Keratinocyte (primary cell): ENCODE results near the gene ZBTB7A. TPM values are rescaled to one million over a fixed set of nuclear protein-coding genes. Genes with fewer than 3 reads are reported as not detected.

ENCODE experiments used
- DNase-seq: peaks from one replicate; pipeline ENCODE4 v3.0.0-alpha.2; 2011; ENCODE audit warnings: low read depth, missing footprints, low spot score
- FAIRE-seq: peaks from 2 replicates; lab custom pipeline; 2011; peaks lifted over from hg19 to GRCh38; lab: Jason Lieb, UNC
- H2AFZ ChIP-seq: 2 replicates; pipeline ENCODE4 v1.6.0; 2012; ENCODE audit warnings: low read length, control low read depth, inconsistent platforms; ENCODE audit not compliant: control insufficient read depth
- H3K27ac ChIP-seq: 2 replicates; pipeline ENCODE4 v1.5.1; 2011; ENCODE audit warnings: low read length; ENCODE audit not compliant: control insufficient read depth, insufficient read depth
- H3K27me3 ChIP-seq: 3 replicates; pipeline ENCODE4 v1.6.0; 2011; ENCODE audit warnings: low read length; ENCODE audit not compliant: control insufficient read depth, insufficient read depth; ENCODE audit errors: extremely low read depth
- H3K36me3 ChIP-seq, 2 experiments: 2 replicates in 1 of 2; 3 replicates in 1 of 2; pipeline ENCODE4 v1.5.1; 2011; ENCODE audit warnings: low read length in 2 of 2, mild to moderate bottlenecking in 1 of 2; ENCODE audit not compliant: control insufficient read depth in 2 of 2, insufficient read depth in 2 of 2; ENCODE audit errors: extremely low read depth in 1 of 2
- H3K4me1 ChIP-seq: 3 replicates; pipeline ENCODE4 v1.5.1; 2011; ENCODE audit warnings: low read length; ENCODE audit not compliant: control insufficient read depth, insufficient read depth; ENCODE audit errors: extremely low read depth
- H3K4me2 ChIP-seq: 3 replicates; pipeline ENCODE4 v1.6.0; 2011; ENCODE audit warnings: low read depth, low read length; ENCODE audit not compliant: control insufficient read depth, insufficient read depth; ENCODE audit errors: extremely low read depth
- H3K4me3 ChIP-seq, 3 experiments: fragments of 200-600 bp in 1 of 3; sonication (generic) in 1 of 3; 2 replicates in 2 of 3; 3 replicates in 1 of 3; pipeline ENCODE4 v1.5.1; 2011 to 2016; ENCODE audit warnings: low read length in 3 of 3, mild to moderate bottlenecking in 3 of 3, control low read depth in 2 of 3, inconsistent platforms in 1 of 3, low read depth in 1 of 3, mixed read lengths in 1 of 3, mixed run types in 1 of 3, moderate library complexity in 1 of 3; ENCODE audit not compliant: control insufficient read depth in 2 of 3, insufficient read depth in 2 of 3; ENCODE audit errors: extremely low read depth in 1 of 3
- H3K79me2 ChIP-seq: 2 replicates; pipeline ENCODE4 v1.6.0; 2012; ENCODE audit warnings: low read length; ENCODE audit not compliant: control insufficient read depth, insufficient read depth
- H3K9ac ChIP-seq: 3 replicates; pipeline ENCODE4 v1.6.0; 2011; ENCODE audit warnings: low read length; ENCODE audit not compliant: control insufficient read depth, insufficient read depth; ENCODE audit errors: extremely low read depth
- H3K9me1 ChIP-seq: 3 replicates; pipeline ENCODE4 v1.6.0; 2011; ENCODE audit warnings: low read length; ENCODE audit not compliant: control insufficient read depth, insufficient read depth; ENCODE audit errors: extremely low read depth
- H3K9me3 ChIP-seq: 2 replicates; pipeline ENCODE4 v1.5.1; 2012; ENCODE audit warnings: low read depth, low read length; ENCODE audit not compliant: control insufficient read depth
- H4K20me1 ChIP-seq: 3 replicates; pipeline ENCODE4 v1.6.0; 2011; ENCODE audit warnings: low read length; ENCODE audit not compliant: control insufficient read depth, insufficient read depth; ENCODE audit errors: extremely low read depth
- CTCF ChIP-seq, 3 experiments: IDR thresholded peaks in 1 of 3; conservative IDR thresholded peaks in 1 of 3; optimal IDR thresholded peaks in 1 of 3; 2 replicates in 2 of 3; 3 replicates in 1 of 3; pipeline versions ENCODE3 to v1.5.1; 2011; ENCODE audit warnings: low read length in 3 of 3, mild to moderate bottlenecking in 3 of 3, moderate library complexity in 2 of 3, control low read depth in 1 of 3, inconsistent platforms in 1 of 3; ENCODE audit not compliant: insufficient read depth in 2 of 3; ENCODE audit errors: extremely low read depth in 1 of 3
- EZH2 ChIP-seq: IDR thresholded peaks from one replicate; pipeline ENCODE4 v1.6.1; 2012; ENCODE audit warnings: inconsistent platforms, mild to moderate bottlenecking, low read length, moderate library complexity
- dilution Hi-C: fragments of 300-500 bp; cut with MboI; formaldehyde crosslinking; loops from one replicate; pipeline ENCODE4 v1.7.0; 2020; ENCODE audit warnings: low sequenced_read_pairs; ENCODE audit not compliant: extremely low pct_ligation_motif_present
- polyA plus RNA-seq, 5 experiments: library from polyadenylated mRNA; depleted of rRNA in 3 of 5; stranded (reverse) in 3 of 5; stranded (forward) in 1 of 5; unstranded in 1 of 5; fragments of >200 nt; gene quantifications; 1 replicate in 1 of 5; 2 replicates in 3 of 5; 3 replicates in 1 of 5; pipeline versions ENCODE4 v1.2.1 to v1.2.3, GENCODE V29; 2011 to 2012; ENCODE audit warnings: missing spikeins in 2 of 5, low read depth in 1 of 5, low replicate concordance in 1 of 5

The ZBTB7A gene
- polyA plus RNA-seq, 1 donor (not counting 4 experiments of a cell fraction or from before 2014, with no cell fraction given) = 3.7 TPM

DNA sequence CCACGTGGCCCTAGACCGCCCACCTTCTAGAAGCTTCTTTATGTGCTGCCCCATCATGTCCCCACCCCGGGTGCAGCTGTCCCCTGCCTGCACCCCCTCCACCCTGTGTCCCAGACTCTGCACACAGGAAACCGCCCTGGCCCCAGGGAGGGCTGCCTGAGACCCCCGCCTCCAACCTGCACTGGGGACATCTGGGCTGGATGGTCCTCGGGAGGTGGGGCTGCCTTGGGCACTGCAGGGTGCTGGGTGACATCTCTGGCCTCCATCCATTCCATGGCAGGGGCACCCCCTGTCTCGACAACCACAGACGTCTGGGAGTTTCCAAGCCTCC, 17.8 kb upstream of the ZBTB7A start:
- Histone ChIP-seq H3K4me2 (no peak overlapping the region), H3K36me3 (peaks cover 0 to 5% of the 10 kb centered on the region in 2 experiments), H3K79me2 (no peaks in the 10 kb centered on the region), H3K9ac (no peak overlapping the region), H2AFZ (no peak overlapping the region), H3K27ac (no peak overlapping the region), H3K4me1 (no peaks in the 10 kb centered on the region), H3K9me3 (no peaks in the 10 kb centered on the region), H4K20me1 (no peaks in the 10 kb centered on the region), H3K27me3 (no peaks in the 10 kb centered on the region), H3K9me1 (no peaks in the 10 kb centered on the region), H3K4me3 (no peak overlapping the region)
- TF ChIP-seq EZH2 = no peak
- no peak for TF ChIP-seq CTCF (optimal IDR thresholded peaks at IDR 0.05 in 1 of 3, IDR thresholded peaks at IDR 0.05 in 1 of 3, conservative IDR thresholded peaks at IDR 0.05 in 1 of 3; ENCODE audit: extremely low read depth in 1 of 3, insufficient read depth in 2 of 3, low read length in 3 of 3)
- FAIRE-seq (no peak), DNase-seq (no peak)
- dilution Hi-C loops = no loop called here

DNA sequence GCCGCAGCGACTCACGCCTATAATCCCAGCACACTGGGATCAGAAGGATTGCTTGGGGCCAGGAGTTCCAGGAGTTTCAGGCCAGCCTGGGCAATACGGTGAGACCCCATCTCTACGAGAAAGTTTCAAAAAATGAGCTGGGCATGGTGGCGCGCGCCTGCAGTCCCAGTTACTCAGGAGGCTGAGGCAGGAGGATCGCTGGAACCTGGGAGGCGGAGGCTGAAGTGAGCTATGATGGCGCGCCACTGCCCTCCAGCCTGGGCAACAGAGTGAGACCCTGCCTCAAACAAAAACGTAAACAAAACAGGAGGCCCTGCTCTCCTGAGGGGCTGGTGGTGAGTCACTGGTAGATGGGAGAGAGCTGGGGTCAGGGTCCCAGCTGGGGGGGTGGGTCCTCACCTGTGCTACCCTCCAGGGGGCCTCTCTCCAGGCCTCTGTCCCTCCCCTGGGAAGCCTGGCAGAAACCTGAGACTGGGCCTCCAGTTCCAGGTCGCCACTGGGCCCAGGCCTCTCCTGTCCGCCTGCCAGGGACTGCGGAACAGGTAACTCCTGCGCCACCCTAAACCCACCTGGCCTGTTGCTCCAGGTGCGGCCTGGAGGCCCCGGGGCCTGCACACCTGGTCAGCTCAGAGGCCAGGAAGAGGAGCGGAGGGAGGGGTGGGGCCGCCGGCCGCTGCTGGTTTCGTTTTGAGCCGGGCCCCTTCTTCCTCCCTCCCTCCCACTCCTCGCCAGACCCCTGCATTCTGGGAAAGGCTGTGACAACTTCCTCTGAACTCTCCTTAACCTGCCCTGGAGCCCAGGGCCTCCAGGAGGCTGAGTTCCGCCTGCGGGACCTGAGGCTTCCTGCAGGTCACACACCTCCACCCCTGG, 17.2 kb upstream of the ZBTB7A start:
- H4K20me1 ChIP-seq = no peaks in the 10 kb centered on the region
- no peak overlapping the region for H3K4me3 ChIP-seq
- FAIRE-seq (no peak), DNase-seq (no peak)
- no peaks in the 10 kb centered on the region for H3K9me3 ChIP-seq
- TF ChIP-seq EZH2 (no peak), CTCF (optimal IDR thresholded peaks at IDR 0.05 in 1 of 3, IDR thresholded peaks at IDR 0.05 in 1 of 3, conservative IDR thresholded peaks at IDR 0.05 in 1 of 3; ENCODE audit: extremely low read depth in 1 of 3, insufficient read depth in 2 of 3, low read length in 3 of 3) (no peak)
- H3K9me1 ChIP-seq = no peaks in the 10 kb centered on the region
- no peaks in the 10 kb centered on the region for H3K79me2 ChIP-seq
- no peak overlapping the region for H3K27ac ChIP-seq
- no peak overlapping the region for H3K9ac ChIP-seq
- H2AFZ ChIP-seq = no peak overlapping the region
- H3K36me3 ChIP-seq = peaks cover 0 to 1% of the 10 kb centered on the region in 2 experiments
- H3K27me3 ChIP-seq = no peaks in the 10 kb centered on the region
- no peaks in the 10 kb centered on the region for H3K4me1 ChIP-seq
- dilution Hi-C loops = no loop called here
- H3K4me2 ChIP-seq = no peak overlapping the region
